HL-60 (cell line): ENCODE results near the gene EIF3A.
"Not testable (repeated sequence)": the region's sequence is repeated elsewhere in the genome, so short reads cannot be mapped to it uniquely, and the experiment has no call there.

ENCODE experiments used
- DNase-seq, 2 experiments: peaks; one replicate each; pipeline ENCODE4 v3.0.0-alpha.2; 2010 to 2020; ENCODE audit warnings: low read depth in 1 of 2, low spot score in 1 of 2
- H3K27ac ChIP-seq: fragments of 250-450 bp; sonication (Bioruptor Pico); replicated peaks from 2 replicates; pipeline ENCODE4 v1.5.1; 2020; ENCODE audit warnings: mild to moderate bottlenecking, moderate library complexity
- H3K27me3 ChIP-seq: fragments of 250-450 bp; sonication (Bioruptor Pico); 2 replicates; pipeline ENCODE4 v1.5.1; 2021; ENCODE audit warnings: mild to moderate bottlenecking, moderate library complexity; ENCODE audit not compliant: insufficient read depth, poor library complexity, severe bottlenecking
- H3K4me3 ChIP-seq: replicated peaks from 2 replicates; pipeline ENCODE4 v1.5.1; 2011; ENCODE audit warnings: mild to moderate bottlenecking, control low read depth, low read length; ENCODE audit not compliant: insufficient read depth
- GABPA ChIP-seq: IDR thresholded peaks from 2 replicates; pipeline ENCODE4 v1.6.1; 2012; ENCODE audit warnings: low read depth
- POLR2AphosphoS5 ChIP-seq: IDR thresholded peaks from 2 replicates; pipeline ENCODE4 v1.6.1; 2012; ENCODE audit warnings: low read depth
- SPI1 ChIP-seq: IDR thresholded peaks from 2 replicates; pipeline ENCODE4 v1.6.1; 2012; ENCODE audit warnings: low read depth, mild to moderate bottlenecking, borderline replicate concordance
- TF ChIP-seq, protein P1 (sequence below): IDR thresholded peaks from one replicate; pipeline ENCODE4 v1.5.1; 2011; ENCODE audit warnings: low read length, control low read depth, inconsistent platforms; ENCODE audit not compliant: insufficient read depth
- TF ChIP-seq, protein P2 (sequence below): IDR thresholded peaks from 2 replicates; pipeline ENCODE4 v1.6.1; 2012; ENCODE audit warnings: low read depth; ENCODE audit not compliant: insufficient replicate concordance

EIF3A gene

DNA sequence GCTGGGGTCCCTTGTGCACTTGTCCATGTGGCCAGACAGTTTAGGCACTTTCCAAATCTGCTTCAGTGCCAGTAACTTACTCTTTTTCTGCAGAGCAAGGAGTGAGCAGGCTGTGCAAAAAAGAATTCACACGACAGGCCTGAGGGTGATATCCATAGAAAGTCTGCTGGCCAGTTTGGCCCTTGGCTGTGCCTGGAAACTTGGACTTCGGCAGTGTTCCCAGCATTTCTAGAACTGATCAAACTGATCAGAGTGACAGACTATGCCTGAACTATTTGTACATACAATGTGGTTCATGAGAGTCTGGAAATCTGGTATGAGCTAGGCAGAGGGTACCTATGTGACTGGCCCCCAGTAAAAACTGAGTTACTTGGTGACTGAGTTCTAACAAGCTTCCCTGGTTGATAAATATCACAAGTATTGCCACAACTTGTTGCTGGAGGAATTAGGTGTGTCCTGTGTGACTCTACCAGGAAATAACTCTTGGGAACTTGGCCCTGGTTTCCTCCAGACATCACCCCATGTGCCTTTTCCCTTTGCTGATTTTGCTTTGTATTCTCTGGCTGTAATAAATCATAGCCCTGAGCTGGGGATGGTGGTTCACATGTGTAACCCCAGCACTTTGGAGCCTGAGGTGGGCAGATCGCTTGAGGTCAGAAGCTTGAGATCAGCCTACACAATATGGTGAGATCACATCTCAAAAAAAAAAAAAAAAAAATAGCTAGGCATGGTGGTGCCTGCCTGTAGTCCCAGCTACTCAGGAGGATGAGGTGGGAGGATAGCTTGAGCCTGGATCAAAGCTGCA lies 20.0 kb upstream of the EIF3A start:
- no peak for TF ChIP-seq GABPA
- TF ChIP-seq, protein P1, sequence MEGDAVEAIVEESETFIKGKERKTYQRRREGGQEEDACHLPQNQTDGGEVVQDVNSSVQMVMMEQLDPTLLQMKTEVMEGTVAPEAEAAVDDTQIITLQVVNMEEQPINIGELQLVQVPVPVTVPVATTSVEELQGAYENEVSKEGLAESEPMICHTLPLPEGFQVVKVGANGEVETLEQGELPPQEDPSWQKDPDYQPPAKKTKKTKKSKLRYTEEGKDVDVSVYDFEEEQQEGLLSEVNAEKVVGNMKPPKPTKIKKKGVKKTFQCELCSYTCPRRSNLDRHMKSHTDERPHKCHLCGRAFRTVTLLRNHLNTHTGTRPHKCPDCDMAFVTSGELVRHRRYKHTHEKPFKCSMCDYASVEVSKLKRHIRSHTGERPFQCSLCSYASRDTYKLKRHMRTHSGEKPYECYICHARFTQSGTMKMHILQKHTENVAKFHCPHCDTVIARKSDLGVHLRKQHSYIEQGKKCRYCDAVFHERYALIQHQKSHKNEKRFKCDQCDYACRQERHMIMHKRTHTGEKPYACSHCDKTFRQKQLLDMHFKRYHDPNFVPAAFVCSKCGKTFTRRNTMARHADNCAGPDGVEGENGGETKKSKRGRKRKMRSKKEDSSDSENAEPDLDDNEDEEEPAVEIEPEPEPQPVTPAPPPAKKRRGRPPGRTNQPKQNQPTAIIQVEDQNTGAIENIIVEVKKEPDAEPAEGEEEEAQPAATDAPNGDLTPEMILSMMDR, result no peak
- DNase-seq, result no peak
- no peak overlapping the region for H3K4me3 ChIP-seq

DNA sequence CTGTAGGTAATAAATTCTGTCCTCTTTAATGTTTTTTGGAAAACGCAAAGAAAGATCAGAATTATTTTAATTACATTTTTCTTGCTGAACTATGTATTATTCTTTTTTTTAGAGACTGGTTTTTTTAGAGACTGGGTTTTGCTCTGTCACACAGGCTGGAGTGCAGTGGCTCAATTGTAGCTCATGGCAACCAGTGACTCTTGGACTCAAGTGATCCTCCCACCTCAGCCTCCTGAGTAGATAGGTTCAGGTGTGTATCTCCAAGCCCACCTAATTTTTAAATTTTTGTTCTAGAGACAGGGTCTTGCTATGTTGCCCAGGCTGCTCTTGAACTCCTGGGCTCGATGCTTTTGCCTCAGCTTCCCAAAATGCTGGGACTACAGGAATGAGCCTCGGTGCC lies 18.0 kb upstream of the EIF3A start:
- H3K27ac ChIP-seq, result no peak overlapping the region
- no peaks in the 10 kb centered on the region for H3K27me3 ChIP-seq
- TF ChIP-seq, protein P1, result no peak
- TF ChIP-seq GABPA, result no peak
- TF ChIP-seq, protein P2, sequence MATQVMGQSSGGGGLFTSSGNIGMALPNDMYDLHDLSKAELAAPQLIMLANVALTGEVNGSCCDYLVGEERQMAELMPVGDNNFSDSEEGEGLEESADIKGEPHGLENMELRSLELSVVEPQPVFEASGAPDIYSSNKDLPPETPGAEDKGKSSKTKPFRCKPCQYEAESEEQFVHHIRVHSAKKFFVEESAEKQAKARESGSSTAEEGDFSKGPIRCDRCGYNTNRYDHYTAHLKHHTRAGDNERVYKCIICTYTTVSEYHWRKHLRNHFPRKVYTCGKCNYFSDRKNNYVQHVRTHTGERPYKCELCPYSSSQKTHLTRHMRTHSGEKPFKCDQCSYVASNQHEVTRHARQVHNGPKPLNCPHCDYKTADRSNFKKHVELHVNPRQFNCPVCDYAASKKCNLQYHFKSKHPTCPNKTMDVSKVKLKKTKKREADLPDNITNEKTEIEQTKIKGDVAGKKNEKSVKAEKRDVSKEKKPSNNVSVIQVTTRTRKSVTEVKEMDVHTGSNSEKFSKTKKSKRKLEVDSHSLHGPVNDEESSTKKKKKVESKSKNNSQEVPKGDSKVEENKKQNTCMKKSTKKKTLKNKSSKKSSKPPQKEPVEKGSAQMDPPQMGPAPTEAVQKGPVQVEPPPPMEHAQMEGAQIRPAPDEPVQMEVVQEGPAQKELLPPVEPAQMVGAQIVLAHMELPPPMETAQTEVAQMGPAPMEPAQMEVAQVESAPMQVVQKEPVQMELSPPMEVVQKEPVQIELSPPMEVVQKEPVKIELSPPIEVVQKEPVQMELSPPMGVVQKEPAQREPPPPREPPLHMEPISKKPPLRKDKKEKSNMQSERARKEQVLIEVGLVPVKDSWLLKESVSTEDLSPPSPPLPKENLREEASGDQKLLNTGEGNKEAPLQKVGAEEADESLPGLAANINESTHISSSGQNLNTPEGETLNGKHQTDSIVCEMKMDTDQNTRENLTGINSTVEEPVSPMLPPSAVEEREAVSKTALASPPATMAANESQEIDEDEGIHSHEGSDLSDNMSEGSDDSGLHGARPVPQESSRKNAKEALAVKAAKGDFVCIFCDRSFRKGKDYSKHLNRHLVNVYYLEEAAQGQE, result no peak
- TF ChIP-seq POLR2AphosphoS5, result no peak
- no peak for TF ChIP-seq SPI1
- H3K4me3 ChIP-seq, result no peak overlapping the region
- no peak for DNase-seq

More for the DNA sequence above, 20.0 kb upstream of the EIF3A start:
- no peaks in the 10 kb centered on the region for H3K27me3 ChIP-seq
- no peak overlapping the region for H3K27ac ChIP-seq

DNA sequence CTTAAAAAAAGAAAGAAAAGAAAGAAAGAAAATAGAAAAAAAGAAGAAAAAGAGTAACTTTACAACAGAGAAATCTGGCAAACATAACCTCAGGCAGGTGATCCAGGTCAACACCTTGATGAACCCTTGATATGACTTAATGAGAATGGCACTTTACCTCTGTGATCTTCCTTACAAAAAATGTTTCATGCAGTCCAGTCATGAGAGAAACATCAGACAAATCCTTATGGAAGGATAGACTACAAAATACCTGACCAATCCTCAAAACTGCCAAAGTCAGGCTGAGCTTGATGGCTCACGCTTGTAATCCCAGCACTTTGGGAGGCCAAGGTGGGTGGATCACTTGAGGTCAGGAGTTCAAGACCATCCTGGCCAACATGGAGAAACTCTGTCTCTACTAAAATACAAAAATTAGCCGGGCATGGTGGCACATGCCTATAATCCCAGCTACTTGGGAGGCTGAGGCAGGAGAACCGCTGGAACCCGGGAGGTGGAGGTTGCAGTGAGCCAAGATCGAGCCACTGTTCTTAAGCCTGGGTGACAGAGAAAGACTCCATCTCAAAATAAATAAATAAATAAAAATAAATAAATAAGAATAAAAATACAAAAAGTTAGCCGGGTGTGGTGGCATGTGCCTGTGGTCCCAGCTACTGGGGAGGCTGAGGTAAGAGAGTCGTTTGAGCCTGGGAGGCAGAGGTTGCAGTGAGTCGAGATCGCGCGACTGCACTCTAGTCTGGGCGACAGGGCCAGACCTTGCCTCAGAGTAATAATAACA lies 16.2 kb upstream of the EIF3A start:
- not testable (repeated sequence) for H3K27me3 ChIP-seq, H3K4me3 ChIP-seq, H3K27ac ChIP-seq, DNase-seq

DNA sequence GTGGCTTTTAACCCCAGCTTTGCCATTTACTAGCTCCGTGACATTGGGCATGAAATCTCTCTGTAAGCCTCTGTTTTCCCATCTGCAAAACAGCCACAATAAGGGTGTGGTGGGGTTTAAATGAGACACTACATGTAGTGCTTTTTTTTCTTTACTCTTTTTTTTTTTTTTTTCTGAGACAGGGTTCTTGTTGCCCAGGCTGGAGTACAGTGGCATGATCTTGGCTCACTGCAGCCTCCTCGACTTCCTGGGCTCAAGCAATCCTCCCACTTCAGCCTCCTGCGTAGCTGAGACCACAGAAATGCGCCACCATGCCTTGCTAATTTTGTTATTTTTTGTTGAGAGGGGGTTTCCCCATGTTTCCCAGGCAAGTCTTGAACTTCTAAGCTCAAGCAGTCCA lies 15.0 kb upstream of the EIF3A start:
- TF ChIP-seq, protein P2, result no peak
- no peak for TF ChIP-seq GABPA
- no peak for TF ChIP-seq SPI1
- TF ChIP-seq, protein P1, result no peak
- TF ChIP-seq POLR2AphosphoS5, result no peak
- Histone ChIP-seq H3K4me3 (no peak overlapping the region), H3K27ac (no peak overlapping the region), H3K27me3 (no peaks in the 10 kb centered on the region)
- no peak for DNase-seq
